22Rv1 (cell line): Measurements from ENCODE around the gene SNCAIP.

Experiments
- ZFX ChIP-seq: fragments of 450-650 bp; IDR thresholded peaks from 2 replicates; pipeline ENCODE4 v1.6.1; 2017; ENCODE audit warnings: antibody characterized with exemption, borderline replicate concordance
- TF ChIP-seq, protein P1 (sequence below): fragments of 450-650 bp; IDR thresholded peaks from 2 replicates; pipeline ENCODE4 v1.5.1; 2017; ENCODE audit warnings: mild to moderate bottlenecking

DNA sequence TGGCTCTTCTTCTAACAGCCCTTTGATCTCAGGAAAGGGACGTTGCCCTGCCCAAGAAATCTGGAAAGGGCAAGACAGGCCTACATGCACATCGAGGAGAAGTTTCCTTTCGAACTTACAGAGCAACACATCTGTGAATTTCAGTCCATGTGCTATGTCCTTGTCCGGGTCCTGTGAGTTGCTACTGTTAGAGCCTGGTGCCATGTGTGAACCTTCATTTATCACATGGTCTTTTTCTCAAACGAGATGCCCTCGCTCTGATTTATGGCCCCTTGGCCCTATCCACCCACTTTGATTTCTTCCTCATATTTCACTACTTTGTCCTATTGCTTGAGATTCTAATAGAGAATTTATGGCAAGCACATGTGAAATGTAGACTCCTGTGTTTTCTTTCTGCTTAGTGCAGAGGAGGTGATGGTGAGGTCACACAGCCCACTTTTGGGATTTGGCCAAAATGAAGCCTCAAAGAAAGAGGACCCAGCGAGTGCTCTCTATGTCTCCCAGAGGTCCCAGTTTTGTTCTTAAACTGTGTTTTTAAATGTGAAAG lies 153.1 kb downstream of the SNCAIP start:
- TF ChIP-seq, protein P1, sequence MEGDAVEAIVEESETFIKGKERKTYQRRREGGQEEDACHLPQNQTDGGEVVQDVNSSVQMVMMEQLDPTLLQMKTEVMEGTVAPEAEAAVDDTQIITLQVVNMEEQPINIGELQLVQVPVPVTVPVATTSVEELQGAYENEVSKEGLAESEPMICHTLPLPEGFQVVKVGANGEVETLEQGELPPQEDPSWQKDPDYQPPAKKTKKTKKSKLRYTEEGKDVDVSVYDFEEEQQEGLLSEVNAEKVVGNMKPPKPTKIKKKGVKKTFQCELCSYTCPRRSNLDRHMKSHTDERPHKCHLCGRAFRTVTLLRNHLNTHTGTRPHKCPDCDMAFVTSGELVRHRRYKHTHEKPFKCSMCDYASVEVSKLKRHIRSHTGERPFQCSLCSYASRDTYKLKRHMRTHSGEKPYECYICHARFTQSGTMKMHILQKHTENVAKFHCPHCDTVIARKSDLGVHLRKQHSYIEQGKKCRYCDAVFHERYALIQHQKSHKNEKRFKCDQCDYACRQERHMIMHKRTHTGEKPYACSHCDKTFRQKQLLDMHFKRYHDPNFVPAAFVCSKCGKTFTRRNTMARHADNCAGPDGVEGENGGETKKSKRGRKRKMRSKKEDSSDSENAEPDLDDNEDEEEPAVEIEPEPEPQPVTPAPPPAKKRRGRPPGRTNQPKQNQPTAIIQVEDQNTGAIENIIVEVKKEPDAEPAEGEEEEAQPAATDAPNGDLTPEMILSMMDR = no peak
- no peak for TF ChIP-seq ZFX
